H1 (cell line): ENCODE data around the gene PDP2.

ENCODE experiments used
- CTCF ChIP-seq, 3 experiments: IDR thresholded peaks; 1 replicate in 2 of 3; 2 replicates in 1 of 3; pipeline versions ENCODE4 v1.5.1 to v1.6.1; 2011; ENCODE audit warnings: low read length in 3 of 3, mild to moderate bottlenecking in 3 of 3, inconsistent platforms in 2 of 3, low read depth in 1 of 3, moderate library complexity in 1 of 3; ENCODE audit not compliant: insufficient read depth in 1 of 3; ENCODE audit errors: control extremely low read depth in 1 of 3
- EGR1 ChIP-seq: IDR thresholded peaks from 2 replicates; pipeline ENCODE4 v1.6.1; 2011; ENCODE audit warnings: low read depth, low read length, borderline replicate concordance
- EP300 ChIP-seq, 2 experiments: IDR thresholded peaks; 1 replicate in 1 of 2; 2 replicates in 1 of 2; pipeline ENCODE4 v1.6.1; 2011 to 2012; ENCODE audit warnings: low read depth in 2 of 2, low read length in 2 of 2, mild to moderate bottlenecking in 2 of 2, borderline replicate concordance in 1 of 2, inconsistent platforms in 1 of 2, moderate library complexity in 1 of 2
- EZH2 ChIP-seq: fragments of 200-600 bp; sonication (generic); IDR thresholded peaks from 2 replicates; pipeline ENCODE4 v1.7.1; 2012; ENCODE audit warnings: low read depth, mild to moderate bottlenecking, moderate library complexity, low read length, inconsistent platforms; ENCODE audit not compliant: severe bottlenecking
- POLR2A ChIP-seq, 2 experiments: IDR thresholded peaks; 1 replicate in 1 of 2; 2 replicates in 1 of 2; pipeline ENCODE4 v1.6.1; 2011; ENCODE audit warnings: low read depth in 2 of 2, low read length in 2 of 2, mild to moderate bottlenecking in 2 of 2; ENCODE audit errors: control extremely low read depth in 1 of 2
- TF ChIP-seq, protein P1 (sequence below): IDR thresholded peaks from 2 replicates; pipeline ENCODE4 v1.6.1; 2011; ENCODE audit warnings: low read length, improper control_type of control experiment

- no peak for TF ChIP-seq EGR1
- TF ChIP-seq POLR2A (IDR thresholded peaks at IDR 0.05; ENCODE audit: control extremely low read depth in 1 of 2, low read depth in 2 of 2, low read length in 2 of 2) = no peak
- no peak for TF ChIP-seq EP300 (IDR thresholded peaks at IDR 0.05; ENCODE audit: borderline replicate concordance in 1 of 2, low read depth in 2 of 2, low read length in 2 of 2)
- no peak for TF ChIP-seq CTCF (IDR thresholded peaks at IDR 0.05; ENCODE audit: control extremely low read depth in 1 of 3, insufficient read depth in 1 of 3, low read depth in 1 of 3, low read length in 3 of 3)
- TF ChIP-seq, protein P1, sequence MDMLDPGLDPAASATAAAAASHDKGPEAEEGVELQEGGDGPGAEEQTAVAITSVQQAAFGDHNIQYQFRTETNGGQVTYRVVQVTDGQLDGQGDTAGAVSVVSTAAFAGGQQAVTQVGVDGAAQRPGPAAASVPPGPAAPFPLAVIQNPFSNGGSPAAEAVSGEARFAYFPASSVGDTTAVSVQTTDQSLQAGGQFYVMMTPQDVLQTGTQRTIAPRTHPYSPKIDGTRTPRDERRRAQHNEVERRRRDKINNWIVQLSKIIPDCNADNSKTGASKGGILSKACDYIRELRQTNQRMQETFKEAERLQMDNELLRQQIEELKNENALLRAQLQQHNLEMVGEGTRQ = no peak
- TF ChIP-seq EZH2 = no peak
Measured at GRCh38 chr16:66906916-66907836, 26.9 kb downstream of the PDP2 start.
